ENCODE results near the gene NCAM1.

Gene NCAM1

DNA sequence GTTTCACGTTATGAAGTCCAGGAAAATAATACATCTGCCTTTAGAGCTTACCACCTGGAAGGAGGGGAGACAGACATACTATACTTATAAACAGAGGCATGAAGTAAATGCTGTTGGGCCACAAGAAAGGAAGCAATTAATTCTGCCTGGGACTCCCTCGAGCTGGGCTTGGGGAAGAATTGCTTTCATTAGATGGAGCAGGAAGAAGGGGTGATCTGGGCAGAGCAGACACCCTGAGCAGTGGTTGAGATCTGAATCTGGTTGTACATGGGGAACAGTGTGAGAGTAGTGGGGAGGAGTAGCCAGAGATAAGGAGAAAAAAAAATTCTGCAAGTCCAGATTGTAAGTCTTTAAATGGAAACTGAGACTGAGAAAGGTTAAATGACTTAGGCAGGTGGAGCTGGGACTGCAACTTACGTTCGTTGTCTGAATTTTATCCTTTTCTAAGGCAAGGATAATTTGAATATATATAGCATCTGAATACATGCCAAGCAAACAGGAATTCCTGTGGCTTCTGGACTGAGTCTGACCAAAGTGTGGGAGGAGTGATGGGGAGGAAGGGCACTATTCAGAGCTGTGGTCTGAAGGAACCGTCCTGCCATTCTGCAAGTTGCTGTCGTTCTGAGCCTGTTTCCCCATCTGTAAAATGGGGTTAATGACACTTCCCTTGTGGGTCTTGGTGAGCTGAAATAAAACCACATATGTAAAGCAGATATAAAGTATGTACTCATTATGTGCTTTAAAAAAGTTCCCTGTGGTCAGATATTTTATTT, 7.9 kb downstream of the NCAM1 start:
- H3K27ac ChIP-seq = no peak overlapping the region
- TF ChIP-seq ZFX (IDR thresholded peaks at IDR 0.05) (no peak), CTCF (conservative IDR thresholded peaks at IDR 0.05) (no peak)

DNA sequence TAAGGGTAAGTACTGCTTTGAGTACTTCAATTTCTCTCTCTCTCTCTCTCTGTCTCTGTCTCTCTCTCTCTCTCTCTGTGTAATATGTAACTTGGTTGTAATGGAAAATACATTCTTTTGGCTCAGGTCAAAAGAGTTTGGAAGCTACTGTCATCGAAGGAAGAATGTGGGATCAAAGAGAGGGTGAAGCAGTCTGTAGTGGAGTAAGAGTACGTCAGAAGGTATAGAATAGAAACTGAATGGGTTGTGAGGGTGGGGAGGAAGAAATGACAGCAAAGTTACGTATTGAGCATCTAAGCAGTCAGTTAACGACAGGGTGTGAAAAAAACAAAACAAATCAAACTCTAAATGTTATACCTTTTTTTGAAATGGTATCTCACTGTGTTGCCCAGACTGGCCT, 10.0 kb downstream of the NCAM1 start:
- no peak for TF ChIP-seq CTCF (conservative IDR thresholded peaks at IDR 0.05)
- TF ChIP-seq ZFX (IDR thresholded peaks at IDR 0.05) = no peak
- H3K27ac ChIP-seq = no peak overlapping the region

GRCh38 chr11:112971827-112972226, 10.6 kb downstream of the NCAM1 start:
- TF ChIP-seq CTCF (conservative IDR thresholded peaks at IDR 0.05) = no peak
- TF ChIP-seq ZFX (IDR thresholded peaks at IDR 0.05) = no peak
- no peak overlapping the region for H3K27ac ChIP-seq

DNA sequence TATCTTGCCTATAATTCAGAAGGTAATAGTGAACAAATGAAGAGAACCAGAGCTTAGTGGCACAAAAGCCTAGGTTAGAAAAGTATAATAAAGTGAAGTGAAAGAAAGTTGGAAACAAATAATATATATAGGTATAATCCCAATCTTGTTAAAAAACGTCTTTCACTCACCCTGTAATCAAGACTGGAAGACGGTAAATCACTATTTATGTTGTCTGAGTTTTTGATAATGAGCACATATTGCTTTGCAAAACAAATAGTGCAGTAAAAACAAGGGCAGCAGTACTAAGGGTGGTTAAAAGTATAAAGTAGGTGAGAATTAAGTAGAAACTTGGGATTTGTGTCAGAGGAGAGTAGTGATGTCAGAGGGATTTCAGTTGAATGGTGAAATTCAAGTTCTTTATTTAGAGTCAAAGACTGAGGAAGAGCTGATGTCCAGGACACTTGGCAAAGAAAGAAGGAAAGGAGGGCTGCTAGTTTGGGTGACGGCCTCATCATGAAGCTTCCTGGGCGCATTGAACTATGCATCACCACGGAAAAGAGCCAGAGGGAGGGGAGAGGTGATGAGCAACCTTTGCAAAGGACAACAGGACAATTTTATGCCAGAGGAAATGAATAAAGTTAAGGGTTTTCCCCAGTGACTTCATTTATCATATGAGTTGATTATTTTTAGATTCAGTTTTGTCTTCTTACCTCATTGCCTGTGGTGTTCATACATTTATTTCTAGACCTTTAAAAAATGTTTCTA, 11.4 kb downstream of the NCAM1 start:
- no peak overlapping the region for H3K27ac ChIP-seq
- TF ChIP-seq ZFX (IDR thresholded peaks at IDR 0.05) (no peak), CTCF (conservative IDR thresholded peaks at IDR 0.05) (no peak)

DNA sequence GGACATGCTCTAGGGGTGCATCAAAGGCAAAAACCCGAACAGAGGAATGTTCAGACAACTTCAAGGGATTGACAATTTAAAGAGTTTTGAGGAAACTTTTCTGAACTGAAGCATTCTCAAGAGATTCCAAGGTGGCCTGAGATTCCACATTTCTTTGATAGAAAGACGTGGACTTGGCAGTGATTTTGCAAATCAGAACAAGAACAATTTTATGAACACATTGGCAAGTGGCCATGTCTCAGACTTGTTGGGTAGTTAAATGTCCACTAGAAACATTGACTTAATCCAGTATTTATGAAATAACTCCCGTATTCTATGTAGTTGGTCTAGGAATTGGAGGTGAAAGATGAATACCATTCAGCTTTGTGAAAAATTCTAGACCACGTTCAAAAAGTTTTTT, 13.8 kb downstream of the NCAM1 start:
- TF ChIP-seq ZFX (IDR thresholded peaks at IDR 0.05) (no peak), CTCF (conservative IDR thresholded peaks at IDR 0.05) (no peak)
- no peak overlapping the region for H3K27ac ChIP-seq

DNA sequence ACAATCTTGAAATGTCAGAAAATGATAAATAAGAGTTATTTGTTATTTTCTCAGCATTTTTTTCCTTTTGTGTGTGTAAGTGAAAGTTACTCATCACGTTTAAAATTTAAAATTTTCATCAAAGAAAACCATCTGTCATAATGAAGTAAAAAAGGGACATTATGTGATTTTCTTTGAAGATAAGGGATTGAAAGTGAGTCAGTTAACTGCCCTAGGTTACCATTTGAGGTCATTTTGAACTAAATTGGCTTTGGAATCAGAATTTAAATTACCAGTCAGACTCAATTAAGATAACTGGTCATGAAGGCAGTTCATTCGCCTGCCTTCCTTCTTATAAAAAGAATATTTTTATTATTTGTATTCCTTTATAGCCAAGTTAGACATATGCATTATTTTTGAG, 14.3 kb downstream of the NCAM1 start:
- no peak for TF ChIP-seq ZFX (IDR thresholded peaks at IDR 0.05)
- H3K27ac ChIP-seq = no peak overlapping the region

- H3K27ac ChIP-seq = no peak overlapping the region
- TF ChIP-seq ZFX (IDR thresholded peaks at IDR 0.05) = no peak
- no peak for TF ChIP-seq CTCF (conservative IDR thresholded peaks at IDR 0.05)
Measured at GRCh38 chr11:112977755-112978154, 16.5 kb downstream of the NCAM1 start.
